NCI-H1417 treated with DMSO at 0.1 percent for 48 hours (cell line): ENCODE results near the gene PPP1R13L.
A peak's percentile ranks its signal among the peaks of the same experiment; 100 is the strongest.
"Not testable (repeated sequence)": the region's sequence is repeated elsewhere in the genome, so short reads cannot be mapped to it uniquely, and the experiment has no call there.

Source experiments
- DNase-seq: peaks from one replicate; lab custom pipeline; 2025; lab: John Stamatoyannopoulos, UW

PPP1R13L gene

DNA sequence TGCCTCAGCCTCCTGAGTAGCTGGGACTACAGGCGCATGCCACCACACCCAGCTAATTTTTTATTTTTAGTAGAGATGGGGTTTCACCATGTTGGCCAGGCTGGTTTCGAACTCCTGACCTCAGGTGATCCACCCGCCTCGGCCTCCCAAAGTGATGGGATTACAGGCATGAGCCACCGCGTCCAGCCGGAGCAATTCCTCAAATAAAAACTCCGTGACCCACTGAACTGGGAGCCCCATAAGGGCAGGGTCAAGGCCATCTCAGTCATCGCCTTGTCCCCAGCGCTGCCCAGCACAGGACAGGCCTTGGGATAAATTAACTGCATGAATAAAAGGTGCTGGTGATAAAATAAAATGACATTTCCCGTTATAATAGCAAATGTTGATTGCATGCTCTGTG, 25.0 kb upstream of the PPP1R13L start:
- not testable (repeated sequence) for DNase-seq

DNA sequence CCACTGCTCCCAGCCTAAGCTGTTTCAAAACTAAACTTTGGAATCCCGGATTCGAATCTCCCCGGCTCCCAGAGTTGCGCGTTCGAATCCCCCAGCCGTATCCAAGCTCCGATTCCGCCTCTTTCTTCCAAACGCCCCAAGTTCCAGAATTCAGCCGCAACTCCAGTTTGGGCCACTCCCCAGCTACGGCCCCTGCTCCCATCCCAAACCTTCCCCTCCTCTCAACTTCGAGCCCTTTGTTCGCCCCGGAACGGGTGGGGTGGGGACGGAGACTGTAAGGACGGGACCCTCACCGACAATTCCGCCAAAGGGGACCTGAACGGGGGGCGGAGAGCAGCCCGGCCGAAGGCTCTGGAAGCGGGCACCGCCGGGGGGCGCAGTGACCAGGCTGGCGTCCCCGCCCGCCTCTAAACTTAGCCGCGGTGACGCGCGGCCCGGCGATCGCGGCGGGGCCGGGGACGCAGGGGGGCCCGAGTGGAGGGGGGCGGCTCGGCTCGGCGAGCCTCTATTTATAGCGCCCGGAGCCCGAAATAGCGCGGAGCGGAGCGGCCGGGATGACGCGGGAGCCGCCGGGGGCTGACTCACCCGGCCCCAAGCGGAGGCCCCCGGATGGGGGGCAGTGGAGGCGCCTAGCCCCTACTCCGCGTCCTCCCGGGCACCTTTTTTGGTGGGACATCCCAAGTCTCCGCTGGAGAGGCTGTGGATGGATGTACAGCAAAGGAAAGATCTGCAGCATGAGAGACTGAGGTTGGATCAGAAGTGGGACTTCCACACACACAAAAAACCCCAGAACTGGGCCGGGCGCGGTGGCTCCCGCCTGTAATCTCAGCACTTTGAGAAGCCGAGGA, 23.7 kb upstream of the PPP1R13L start:
- DNase-seq, result no peak

DNA sequence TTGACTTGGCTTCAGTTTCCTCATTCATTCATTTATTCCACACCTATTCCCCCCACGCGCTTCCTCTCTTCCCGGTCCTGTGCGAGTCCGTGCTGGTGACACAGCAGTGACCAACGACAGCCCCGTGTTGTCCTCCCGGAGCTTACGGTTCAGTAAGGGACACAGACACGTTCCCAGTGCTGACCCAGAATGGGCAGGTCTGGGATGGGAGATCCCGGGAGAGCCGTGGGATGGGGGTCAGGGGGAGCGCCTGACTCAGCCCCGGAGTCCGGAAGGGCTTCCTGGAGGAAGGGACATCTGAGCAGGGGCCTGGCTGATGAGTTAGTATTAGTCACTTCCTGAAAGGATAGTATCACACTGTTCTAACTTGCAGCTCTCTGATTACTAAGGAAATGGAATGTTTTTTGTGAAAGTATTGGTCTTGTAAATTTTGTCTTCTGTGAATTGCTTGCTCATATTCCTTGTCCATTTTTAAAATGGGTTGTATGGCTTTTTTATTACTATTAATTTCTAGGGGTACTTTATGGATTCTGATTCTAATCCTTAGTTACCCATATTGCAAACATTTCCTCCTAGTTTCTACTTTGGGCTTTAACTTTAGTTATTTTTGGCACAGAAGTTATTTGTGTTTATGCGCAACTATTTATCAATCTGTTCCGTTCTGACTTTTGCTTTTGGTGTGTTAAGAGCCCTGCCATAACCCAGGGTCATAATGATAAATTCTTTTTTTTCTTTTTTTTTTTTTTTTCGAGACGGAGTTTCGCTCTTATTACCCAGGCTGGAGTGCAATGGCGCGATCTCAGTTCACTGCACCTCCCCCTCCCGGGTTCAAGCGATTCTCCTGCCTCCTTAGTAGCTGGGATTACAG, 19.6 kb upstream of the PPP1R13L start:
- no peak for DNase-seq

DNA sequence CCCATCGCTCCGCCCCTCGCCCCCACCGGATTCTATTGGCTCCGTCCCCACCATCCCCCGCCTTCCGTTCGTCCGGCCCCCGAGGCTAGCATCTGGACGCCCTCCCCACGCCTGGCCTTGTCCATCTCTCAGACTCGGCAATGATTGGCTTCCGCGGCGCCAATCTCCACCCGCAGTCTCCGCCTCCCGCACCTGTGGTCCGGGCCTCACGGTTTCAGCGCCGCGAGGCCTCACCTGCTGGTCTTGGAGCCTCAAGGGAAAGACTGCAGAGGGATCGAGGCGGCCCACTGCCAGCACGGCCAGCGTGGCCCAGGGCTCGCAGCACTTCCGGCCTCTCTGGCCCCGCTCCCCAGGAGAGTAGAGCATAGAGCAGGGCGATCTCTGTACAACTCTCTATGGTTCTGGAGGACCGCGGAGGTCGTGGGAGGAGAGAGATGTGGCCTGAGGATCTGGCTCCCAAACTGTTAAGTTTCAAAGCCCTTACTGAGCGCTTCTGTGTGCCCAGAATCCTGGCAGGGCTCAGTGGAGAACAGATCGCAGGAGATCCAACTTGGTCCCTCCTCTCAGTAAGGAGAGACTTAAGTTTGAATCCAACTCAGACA, 18.8 kb upstream of the PPP1R13L start, which contains the start of gene ERCC1:
Gene ERCC1, minus strand, starts transcription at position 329 of the 602 bp plus-strand sequence. CDS start 543 bp downstream, outside the sequence.
- DNase-seq, result peak; percentile 95

DNA sequence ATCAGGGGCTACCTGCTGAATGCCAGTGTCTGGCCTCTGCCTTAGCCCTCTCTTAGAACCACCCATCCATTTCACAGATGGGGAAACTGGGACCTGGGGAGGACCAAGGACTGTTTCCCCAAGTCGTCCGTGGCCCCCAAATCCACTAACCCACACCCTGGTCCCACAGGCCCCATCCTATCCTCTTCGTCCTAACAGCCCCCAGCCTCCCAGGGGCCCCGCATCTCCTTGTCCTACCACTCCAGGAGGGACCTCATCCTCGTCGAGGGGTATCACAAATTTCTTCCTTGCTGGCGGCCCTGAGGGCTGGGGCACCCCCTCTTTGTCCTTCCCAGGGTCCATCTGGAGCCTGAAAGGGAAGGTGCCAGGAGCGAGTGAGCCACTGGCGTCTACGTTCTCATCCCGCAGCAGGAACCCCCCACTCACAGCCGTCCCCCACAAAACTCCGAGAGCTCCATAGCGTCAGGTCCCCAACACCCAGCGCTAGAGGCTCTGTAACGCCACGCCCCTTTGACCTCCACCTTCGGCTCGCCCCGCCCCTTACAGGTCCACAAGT, 18.2 kb upstream of the PPP1R13L start:
- no peak for DNase-seq

DNA sequence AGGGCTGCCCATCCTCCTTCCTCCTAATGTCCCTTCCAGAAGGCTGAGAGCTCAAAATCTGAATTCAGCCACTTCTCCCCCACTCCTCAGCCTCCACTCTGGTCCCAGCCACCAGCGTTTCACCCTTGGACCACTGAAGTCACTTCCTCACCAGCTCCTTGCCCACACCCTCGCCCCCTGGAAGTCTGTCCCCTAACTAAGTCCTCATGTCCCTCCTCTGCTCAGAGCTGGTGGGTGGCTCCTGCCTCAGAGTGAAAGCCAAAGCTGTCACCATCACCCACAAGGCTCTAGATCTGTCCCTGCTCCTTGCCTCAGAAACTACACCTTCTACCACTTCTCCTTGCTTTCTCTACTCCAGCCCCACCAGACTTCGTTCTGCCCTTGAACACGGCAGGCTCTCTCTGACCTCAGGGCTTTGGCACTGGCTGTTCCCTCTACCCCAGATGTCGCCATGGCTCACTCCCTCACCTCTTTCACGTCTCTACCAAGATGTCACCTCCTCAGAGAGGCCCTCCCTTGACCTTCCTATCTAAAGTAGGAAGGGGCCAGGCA, 17.2 kb upstream of the PPP1R13L start:
- no peak for DNase-seq

DNA sequence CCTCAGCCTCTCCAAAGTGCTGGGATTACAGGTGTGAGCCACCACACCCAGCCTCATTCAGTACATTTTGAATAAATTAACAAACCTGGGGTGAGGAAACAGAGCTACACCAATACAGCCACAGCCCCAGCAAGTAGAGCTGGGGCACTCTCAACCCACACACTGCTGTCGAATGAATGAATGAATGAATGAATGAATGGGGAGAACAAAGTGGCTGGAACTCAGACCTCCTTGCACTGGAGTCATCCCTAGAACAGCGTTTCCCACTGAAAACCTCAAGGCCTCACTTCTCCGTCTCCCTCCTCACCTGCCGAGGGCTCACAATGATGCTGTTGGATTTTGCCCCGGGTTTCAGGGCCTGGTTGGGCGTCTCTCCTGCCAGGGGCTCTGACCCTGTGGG, 16.0 kb upstream of the PPP1R13L start:
- DNase-seq, result no peak

DNA sequence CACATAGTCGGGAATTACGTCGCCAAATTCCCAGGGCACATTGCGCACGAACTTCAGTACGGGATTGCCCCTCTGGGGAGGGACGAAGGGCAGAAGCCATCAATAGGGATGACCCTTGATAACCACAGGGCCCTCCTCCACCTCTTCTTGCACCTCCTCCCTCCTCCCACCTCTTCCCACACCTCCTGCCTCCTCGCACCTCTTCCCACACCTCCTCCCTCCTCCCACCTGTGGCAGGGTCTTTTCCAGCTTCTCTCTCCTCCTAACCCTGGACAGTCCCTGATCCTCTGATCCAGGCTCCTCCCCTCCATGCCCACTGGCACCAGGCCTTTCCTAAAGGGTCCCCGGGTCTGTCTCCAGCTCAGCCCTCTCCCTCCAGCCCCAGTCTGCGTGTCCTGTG, 15.5 kb upstream of the PPP1R13L start:
- no peak for DNase-seq

DNA sequence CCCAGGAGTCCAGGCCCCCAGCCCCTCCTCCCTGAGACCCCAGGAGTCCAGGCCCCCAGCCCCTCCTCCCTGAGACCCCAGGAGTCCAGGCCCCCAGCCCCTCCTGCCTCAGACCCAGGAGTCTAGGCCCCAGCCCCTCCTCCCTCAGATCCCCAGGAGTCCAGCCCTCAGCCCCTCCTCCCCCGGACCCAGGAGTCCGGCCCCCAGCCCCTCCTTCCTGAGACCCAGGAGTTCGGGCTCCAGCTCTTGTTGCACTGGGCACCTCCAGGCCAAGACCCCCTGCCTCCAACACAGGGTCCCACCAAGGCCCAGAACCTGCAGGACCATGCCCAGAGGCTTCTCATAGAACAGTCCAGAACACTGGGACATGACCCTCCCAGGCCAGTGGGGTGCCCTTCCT, 15.0 kb upstream of the PPP1R13L start:
- DNase-seq, result no peak

DNA sequence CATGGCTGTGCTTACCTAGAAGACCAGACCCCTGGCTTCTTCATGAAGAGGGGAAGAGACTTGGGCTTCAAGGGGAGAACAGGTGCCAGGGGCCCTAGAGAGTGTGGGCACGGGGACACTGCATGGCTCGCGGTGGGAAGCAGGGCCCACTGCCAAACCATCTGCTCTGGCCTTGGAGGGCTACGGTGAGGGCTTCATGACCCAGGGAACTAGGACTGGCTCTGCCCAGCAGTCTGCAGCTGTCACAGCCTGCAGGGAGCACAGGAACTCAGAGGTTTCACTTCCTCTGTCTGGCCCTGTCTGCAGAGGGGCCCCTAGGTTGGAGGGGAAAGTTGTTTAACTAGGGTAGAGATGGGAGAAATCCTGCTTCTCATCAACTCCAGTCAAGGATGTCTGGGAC, 14.5 kb upstream of the PPP1R13L start:
- DNase-seq, result no peak

DNA sequence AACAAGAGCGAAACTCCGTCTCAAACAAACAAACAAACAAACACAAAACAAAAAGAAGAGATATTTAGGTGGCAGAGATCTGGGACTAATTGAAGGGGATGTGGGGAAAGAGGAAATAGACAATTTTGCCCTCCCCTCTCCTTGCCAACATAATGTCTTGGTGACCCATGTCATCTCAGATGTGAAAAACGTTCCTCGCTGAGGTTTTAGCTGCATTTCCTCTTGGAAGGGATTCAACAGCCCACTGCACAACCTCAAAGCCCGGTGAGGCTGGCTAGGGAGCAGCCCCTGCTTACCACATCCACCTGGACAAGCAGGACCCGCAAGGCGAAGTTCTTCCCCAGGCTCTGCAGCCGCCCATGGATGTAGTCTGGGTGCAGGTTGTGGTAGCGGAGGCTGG, 13.9 kb upstream of the PPP1R13L start:
- no peak for DNase-seq

DNA sequence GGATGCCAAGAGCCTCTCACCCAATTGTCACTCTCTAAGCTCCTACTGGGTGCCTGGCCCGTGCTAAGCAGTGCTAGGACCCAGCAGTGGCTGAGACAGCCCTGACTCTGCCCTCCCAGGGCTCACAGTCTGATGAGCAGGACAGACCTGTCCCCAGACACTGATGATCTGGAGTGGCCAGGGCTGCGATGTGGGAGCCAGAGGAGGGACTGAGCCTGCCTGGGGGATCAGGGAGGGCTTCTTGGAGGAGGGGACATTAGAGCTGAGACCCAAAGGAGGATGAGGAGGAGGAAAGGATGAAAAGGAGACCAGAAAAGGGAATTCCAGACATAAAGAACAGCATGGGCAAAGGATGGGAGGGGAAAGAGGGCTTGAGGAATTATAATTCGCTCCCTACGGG, 12.3 kb upstream of the PPP1R13L start:
- DNase-seq, result no peak

DNA sequence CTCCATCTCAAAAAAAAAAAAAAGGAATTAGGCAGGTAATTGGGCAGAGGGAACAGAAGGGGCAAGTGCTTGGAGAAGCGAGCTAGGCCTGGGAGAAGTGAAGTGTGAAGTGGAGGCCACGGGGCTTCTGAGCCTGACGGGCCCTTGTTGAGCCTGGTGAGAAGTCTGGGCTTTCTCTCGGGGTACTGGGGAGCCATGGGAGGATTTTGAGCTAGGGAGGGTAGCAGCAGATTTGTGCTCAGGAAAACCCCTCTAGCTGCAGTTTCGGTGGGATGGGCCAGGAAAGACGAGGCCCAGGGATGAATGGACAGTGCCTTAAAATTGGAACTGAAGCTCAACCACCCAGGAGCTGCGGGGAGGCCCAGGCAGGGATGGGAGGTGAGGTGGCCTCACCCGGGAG, 9.6 kb upstream of the PPP1R13L start:
- no peak for DNase-seq

DNA sequence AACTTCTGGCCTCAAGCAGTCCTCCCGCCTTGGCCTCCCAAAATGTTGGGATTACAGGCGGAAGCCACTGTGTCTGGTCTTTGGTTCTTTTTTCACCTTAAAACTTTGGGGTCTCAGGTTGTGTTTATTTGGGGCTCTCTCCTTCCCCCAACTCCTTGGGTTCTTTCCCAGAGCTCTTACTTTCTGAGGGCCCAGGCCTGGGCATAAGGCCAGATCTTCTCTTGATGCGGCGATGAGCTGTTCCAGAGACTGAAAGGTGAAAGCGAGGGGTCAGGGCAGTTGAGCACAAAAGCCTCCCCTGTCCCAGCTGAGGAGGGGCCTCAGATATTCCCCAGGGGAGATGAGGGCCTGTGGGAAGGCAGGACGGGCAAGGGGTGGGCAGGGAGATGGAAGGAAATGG, 8.6 kb upstream of the PPP1R13L start:
- no peak for DNase-seq

DNA sequence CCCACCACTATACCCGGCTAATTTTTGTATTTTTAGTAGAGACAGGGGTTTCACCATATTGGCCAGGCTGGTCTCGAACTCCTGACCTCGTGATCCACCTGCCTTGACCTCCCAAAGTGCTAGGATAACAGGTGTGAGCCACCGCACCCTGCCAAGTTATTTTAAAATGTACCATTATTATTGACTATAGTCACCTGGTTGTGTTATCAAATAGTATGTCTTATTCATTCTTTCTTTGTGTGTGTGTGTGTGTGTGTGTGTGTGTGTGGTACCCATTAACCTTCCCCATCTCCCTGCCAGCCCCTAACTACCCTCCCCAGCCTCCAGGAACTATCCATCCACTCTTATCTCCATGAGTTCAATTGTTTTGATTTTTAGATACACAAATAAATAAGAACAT, 5.5 kb upstream of the PPP1R13L start:
- DNase-seq, result not testable (repeated sequence)

DNA sequence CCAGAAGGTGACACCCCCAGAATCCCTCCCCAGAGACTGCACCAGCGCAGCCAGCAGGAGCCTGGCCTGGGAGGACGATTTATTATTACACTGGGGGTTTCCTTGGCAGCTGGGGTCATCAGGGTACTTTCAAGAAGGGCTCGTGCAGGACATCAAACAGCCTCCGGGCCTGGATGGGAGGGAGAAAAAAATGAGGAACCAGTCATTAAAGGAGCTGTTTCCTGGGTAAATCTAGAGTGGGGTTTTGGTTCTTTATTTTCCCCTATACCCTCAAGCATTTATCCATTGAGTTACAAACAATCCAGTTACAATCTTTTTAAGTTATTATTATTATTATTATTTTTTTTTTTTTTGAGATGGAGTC, 4.7 kb upstream of the PPP1R13L start:
- no peak for DNase-seq

DNA sequence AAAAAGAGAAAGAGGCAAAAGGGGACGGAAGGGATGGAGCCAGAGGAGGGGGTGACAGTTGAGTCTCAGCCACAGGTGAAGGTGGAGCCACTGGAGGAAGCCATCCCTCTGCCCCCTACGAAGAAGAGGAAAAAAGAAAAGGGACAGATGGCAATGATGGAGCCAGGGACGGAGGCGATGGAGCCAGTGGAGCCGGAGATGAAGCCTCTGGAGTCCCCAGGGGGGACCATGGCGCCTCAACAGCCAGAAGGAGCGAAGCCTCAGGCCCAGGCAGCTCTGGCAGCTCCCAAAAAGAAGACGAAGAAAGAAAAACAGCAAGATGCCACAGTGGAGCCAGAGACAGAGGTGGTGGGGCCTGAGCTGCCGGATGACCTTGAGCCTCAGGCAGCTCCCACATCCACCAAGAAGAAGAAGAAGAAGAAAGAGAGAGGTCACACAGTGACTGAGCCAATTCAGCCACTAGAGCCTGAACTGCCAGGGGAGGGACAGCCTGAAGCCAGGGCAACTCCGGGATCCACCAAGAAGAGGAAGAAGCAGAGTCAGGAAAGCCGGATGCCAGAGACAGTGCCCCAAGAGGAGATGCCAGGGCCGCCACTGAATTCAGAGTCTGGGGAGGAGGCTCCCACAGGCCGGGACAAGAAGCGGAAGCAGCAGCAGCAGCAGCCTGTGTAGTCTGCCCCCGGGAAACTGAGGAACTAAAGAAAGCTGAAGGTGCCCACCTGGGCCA, 4.1 kb upstream of the PPP1R13L start:
- no peak for DNase-seq

DNA sequence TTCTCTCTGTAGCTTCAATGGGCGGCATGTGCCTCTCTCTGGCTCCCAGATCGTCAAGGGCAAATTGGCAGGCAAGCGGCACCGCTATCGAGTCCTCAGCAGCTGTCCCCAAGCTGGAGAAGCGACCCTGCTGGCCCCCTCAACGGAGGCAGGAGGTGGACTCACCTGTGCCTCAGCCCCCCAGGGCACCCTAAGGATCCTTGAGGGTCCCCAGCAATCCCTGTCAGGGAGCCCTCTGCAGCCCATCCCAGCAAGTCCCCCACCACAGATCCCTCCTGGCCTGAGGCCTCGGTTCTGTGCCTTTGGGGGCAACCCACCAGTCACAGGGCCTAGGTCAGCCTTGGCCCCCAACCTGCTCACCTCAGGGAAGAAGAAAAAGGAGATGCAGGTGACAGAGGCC, 3.3 kb upstream of the PPP1R13L start:
- no peak for DNase-seq

DNA sequence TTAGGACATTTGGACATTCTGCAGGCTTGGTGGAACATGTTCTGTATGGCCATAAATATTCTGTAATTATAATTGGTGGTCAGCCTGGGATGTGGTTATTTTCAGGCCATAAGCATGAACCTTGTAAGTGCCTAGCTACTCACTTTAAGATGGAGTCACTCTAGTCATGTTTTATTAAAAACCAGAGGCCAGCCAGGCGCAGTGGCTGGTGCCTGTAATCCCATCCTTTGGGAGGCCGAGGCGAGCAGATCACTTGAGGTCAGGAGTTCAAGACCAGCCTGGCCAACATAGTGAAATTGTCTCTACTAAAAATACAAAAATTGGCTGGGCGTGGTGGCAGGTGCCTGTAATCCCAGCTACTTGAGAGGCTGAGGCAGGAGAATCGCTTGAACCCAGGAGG, 2.7 kb upstream of the PPP1R13L start:
- DNase-seq, result not testable (repeated sequence)

DNA sequence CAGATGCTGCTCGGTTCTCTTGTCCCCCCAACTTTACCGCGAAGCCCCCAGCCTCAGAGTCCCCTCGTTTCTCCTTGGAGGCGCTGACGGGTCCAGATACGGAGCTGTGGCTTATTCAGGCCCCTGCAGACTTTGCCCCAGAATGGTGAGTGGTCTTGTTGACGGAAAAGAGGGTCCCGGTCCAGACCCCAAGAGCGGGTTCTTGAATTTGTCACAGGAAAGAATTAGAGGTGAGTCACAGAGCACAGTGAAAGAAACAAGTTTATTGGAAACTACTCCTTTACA, 2.2 kb upstream of the PPP1R13L start:
- no peak for DNase-seq

DNA sequence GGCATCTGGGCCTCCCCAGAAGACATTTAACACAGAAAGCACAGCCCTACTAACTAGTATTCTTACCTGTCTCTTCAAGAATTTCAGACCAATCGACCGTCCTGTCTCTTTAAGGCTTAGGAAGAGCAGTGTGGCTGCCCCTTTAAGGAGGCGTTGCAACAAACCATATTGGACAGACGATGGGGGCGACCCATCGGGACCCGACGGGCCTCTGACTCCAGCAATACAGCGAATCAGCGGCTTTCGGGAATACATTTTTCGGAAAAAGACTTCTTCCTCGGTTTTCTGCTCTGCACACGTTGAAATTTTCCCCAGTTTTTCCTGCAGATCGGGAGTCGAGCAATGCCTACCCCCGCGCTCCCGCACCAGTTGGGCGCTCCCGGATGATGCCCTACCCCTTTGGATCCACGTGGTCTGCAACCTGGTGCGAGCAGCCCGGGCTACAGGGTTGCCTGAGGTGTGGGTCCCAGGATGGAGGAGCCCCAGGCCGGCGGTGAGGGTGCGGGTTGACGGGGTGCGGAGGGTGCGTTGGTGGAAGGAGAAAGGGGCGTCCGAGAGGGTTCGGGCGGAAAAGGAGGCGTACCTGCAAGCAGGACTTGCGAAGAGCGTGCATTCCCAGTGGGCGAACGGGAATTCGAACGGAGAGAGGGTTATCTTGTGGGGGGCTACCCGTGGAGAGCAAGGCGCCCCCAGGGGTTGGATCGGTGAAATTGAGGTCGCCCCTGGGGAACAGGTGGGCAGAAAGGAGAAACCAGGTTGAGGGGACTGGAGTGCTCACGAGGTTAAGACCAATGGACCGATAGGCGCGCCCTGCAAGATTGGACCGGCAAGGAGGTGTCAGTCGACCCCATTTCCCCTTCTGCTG, 1.6 kb upstream of the PPP1R13L start, which contains the start of gene POLR1G:
Gene POLR1G, plus strand, starts transcription at position 419 of the 865 bp plus-strand sequence. Its CDS starts 53 bp downstream, at position 472.
- DNase-seq, result peak; percentile 48
